GM12874 (cell line): Measurements from ENCODE around the gene ZFR.

ENCODE experiments used
- TF ChIP-seq, protein P1 (sequence below): IDR thresholded peaks from 2 replicates; pipeline ENCODE4 v1.5.1; 2011; ENCODE audit warnings: low read depth, mild to moderate bottlenecking, control low read depth, low read length, moderate library complexity; ENCODE audit not compliant: insufficient read depth

The ZFR gene

DNA sequence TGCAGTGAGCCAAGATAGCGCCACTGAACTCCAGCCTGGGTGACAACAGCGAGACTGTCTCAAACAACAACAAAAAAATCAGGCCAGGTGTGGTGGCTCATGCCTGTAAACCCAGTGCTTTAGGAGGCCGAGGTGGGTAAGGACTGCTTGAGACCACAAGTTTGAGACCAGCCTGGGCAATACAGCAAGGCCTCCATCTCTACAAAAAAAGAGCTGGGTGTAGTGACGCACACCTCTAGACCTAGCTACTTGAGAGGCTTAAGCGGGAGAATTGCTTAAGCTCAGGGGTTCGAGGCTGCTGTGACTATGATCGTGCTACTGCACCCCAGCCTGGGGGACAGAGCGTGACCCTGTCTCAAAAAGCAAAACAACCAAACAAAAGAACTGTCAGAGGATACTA, 91.9 kb downstream of the ZFR start:
- TF ChIP-seq, protein P1, sequence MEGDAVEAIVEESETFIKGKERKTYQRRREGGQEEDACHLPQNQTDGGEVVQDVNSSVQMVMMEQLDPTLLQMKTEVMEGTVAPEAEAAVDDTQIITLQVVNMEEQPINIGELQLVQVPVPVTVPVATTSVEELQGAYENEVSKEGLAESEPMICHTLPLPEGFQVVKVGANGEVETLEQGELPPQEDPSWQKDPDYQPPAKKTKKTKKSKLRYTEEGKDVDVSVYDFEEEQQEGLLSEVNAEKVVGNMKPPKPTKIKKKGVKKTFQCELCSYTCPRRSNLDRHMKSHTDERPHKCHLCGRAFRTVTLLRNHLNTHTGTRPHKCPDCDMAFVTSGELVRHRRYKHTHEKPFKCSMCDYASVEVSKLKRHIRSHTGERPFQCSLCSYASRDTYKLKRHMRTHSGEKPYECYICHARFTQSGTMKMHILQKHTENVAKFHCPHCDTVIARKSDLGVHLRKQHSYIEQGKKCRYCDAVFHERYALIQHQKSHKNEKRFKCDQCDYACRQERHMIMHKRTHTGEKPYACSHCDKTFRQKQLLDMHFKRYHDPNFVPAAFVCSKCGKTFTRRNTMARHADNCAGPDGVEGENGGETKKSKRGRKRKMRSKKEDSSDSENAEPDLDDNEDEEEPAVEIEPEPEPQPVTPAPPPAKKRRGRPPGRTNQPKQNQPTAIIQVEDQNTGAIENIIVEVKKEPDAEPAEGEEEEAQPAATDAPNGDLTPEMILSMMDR: no peak

DNA sequence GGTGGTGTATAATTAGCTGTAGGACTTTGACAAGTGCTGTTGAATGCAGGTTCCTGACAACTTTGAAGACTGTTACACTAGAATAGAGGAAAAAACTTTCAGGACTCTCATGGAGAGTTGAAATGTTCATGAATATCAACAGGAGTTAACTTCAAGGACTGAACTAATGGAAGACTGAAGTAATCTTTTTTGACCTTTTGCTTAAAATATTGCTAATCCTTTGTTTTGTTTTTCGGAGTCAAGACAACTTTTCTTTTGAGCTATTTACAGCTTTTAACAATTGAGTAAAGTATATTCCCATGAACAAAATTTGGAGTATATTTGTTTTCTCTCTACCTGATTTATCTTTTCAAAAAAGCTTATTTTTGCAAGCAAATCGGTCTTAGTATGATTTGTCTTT, 97.7 kb downstream of the ZFR start:
- TF ChIP-seq, protein P1: no peak

DNA sequence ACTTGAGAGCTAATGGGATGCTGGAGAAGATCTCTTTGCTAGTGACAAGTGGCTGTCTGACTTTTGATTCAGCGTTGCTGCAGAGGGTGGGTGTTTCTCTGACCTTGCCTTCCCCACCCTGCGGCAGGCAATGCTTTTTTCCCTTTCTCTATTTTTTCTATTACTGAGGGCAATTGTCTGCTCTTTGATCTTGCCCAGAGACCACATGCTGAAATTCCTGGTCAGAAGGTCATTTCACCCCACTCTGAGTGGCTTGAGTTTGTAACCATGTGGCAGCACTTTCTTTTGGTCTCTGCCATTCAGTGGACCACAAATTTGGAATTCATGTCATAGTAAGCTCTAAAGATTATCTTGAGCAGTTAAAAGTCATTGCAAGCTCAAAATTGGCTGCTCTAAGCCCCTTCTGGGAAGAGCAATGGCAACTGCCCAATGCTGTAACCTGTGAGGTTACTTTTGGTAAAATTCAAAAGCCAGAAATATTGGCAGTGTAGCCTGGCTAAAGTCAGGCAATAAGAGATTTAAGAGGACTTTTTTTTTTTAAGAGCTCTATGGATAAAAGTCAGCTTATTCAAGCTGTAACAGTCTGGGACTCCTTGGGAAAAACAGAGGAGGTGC, 101.4 kb downstream of the ZFR start:
- TF ChIP-seq, protein P1: no peak

DNA sequence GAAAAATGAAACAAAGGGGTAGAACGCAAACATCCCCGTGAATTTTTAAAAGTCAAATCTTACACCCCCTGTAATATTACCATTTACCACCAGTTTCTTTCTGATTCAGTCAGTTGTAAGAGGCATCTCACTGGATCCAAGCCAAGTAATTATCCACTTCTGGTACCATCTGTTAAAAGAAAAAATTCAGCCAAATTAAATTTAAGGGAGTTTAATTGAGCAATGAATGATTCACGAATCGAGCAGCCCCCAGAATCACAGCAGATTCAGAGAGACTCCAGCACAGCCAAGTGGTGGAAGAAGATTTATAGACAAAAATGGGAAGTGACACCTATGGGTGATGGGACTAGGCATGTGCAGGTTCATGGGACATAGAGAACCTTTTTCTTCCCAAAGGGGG, 101.9 kb downstream of the ZFR start:
- TF ChIP-seq, protein P1: no peak

DNA sequence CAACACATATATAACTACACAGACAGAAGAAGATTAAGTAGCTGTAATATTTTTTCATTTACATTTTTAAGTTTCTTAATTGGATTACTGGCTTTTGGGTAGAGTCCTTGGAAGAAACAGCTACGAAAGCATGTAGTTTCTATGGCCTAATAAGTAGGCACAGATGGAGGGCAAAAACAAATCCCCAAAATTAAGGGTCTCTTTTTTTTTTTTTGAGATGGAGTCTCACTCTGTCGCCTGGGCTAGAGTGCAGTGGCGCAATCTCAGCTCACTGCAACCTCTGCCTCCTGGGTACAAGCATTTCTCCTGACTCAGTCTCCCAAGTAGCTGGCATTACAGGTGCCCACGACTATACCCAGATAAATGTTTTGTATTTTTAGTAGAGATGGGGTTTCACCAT, 104.7 kb downstream of the ZFR start:
- TF ChIP-seq, protein P1: no peak

DNA sequence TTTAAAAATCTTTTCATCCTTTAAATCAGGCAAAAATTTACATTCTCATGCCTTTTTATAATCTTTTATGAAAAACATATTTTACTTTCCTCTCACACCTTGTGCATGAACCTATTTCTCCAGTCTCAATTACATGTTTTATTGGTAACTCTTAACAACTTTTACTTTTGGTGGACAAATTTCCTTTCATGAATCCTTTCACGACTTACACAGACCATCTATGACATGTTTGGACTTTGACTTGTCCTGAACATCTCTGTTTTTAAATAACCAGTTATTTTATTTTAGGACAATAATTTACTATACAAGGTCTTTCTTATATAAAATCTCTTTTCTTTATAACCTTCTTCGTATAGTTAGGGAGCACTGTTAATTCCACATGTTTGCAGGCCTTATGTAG, 105.3 kb downstream of the ZFR start:
- TF ChIP-seq, protein P1: no peak

DNA sequence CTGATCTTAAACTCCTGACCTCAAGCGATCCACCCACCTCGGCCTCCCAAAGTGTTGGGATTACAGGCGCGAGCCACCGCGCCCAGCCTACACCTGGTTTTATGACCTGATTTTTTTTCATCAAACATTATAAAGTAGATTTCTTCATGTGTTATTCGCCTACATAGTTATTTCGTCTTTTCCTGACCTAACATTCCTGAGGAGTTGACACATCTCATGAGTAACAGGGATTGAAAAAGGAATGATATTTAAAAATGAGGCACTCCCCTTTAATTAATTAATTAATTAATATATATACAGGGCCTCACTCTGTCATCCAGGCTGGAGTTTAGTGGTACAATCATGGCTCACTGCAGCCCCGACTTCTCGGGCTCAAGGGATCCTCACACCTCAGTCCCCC, 111.6 kb downstream of the ZFR start:
- TF ChIP-seq, protein P1: no peak
